PC-3 (cell line): ENCODE data around the gene BEND3.

ENCODE experiments used
- EZH2 ChIP-seq: fragments of 300-600 bp; sonication (generic); IDR thresholded peaks from one replicate; pipeline ENCODE4 v1.6.1; 2017; ENCODE audit warnings: antibody characterized with exemption, mild to moderate bottlenecking, low read length; ENCODE audit not compliant: unreplicated experiment
- EZH2phosphoT487 ChIP-seq: fragments of 300-600 bp; sonication (generic); IDR thresholded peaks from 2 replicates; pipeline ENCODE4 v1.6.1; 2018; ENCODE audit warnings: mild to moderate bottlenecking, antibody characterized with exemption, low read length, borderline replicate concordance
- TF ChIP-seq, protein P1 (sequence below): fragments of 300-600 bp; sonication (generic); conservative IDR thresholded peaks from 2 replicates; pipeline ENCODE4 v1.5.1; 2017; ENCODE audit warnings: antibody characterized with exemption, low read depth, mild to moderate bottlenecking, low read length

- TF ChIP-seq, protein P1, sequence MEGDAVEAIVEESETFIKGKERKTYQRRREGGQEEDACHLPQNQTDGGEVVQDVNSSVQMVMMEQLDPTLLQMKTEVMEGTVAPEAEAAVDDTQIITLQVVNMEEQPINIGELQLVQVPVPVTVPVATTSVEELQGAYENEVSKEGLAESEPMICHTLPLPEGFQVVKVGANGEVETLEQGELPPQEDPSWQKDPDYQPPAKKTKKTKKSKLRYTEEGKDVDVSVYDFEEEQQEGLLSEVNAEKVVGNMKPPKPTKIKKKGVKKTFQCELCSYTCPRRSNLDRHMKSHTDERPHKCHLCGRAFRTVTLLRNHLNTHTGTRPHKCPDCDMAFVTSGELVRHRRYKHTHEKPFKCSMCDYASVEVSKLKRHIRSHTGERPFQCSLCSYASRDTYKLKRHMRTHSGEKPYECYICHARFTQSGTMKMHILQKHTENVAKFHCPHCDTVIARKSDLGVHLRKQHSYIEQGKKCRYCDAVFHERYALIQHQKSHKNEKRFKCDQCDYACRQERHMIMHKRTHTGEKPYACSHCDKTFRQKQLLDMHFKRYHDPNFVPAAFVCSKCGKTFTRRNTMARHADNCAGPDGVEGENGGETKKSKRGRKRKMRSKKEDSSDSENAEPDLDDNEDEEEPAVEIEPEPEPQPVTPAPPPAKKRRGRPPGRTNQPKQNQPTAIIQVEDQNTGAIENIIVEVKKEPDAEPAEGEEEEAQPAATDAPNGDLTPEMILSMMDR, result no peak
- TF ChIP-seq EZH2, result no peak
- TF ChIP-seq EZH2phosphoT487, result no peak
Measured at GRCh38 chr6:107107791-107108190, 7.5 kb downstream of the BEND3 start.
